C4-2B (cell line): Measurements from ENCODE around the gene GGN.

ENCODE experiments used
- ZFX ChIP-seq: fragments of 450-650 bp; IDR thresholded peaks from 2 replicates; pipeline ENCODE4 v1.6.1; 2017
- TF ChIP-seq, protein P1 (sequence below): fragments of 450-650 bp; conservative IDR thresholded peaks from 2 replicates; pipeline ENCODE4 v1.5.1; 2017; ENCODE audit warnings: mild to moderate bottlenecking

- TF ChIP-seq, protein P1, sequence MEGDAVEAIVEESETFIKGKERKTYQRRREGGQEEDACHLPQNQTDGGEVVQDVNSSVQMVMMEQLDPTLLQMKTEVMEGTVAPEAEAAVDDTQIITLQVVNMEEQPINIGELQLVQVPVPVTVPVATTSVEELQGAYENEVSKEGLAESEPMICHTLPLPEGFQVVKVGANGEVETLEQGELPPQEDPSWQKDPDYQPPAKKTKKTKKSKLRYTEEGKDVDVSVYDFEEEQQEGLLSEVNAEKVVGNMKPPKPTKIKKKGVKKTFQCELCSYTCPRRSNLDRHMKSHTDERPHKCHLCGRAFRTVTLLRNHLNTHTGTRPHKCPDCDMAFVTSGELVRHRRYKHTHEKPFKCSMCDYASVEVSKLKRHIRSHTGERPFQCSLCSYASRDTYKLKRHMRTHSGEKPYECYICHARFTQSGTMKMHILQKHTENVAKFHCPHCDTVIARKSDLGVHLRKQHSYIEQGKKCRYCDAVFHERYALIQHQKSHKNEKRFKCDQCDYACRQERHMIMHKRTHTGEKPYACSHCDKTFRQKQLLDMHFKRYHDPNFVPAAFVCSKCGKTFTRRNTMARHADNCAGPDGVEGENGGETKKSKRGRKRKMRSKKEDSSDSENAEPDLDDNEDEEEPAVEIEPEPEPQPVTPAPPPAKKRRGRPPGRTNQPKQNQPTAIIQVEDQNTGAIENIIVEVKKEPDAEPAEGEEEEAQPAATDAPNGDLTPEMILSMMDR: no peak
- no peak for TF ChIP-seq ZFX
These were observed 41.0 kb downstream of the GGN start for GRCh38 chr19:38346837-38347236.
